ENCODE data around the gene AKAP1. TPM values are rescaled to one million over a fixed set of nuclear protein-coding genes. Genes with fewer than 3 reads are reported as not detected.

AKAP1 gene
- total and polyA plus RNA-seq, 7 donors: 42.3 to 231 (median 95.5) TPM

- no peaks in the 10 kb centered on the region for H3K36me3 ChIP-seq (ENCODE audit: insufficient read depth in 1 of 2, low read depth in 1 of 2)
- TF ChIP-seq, protein P1, sequence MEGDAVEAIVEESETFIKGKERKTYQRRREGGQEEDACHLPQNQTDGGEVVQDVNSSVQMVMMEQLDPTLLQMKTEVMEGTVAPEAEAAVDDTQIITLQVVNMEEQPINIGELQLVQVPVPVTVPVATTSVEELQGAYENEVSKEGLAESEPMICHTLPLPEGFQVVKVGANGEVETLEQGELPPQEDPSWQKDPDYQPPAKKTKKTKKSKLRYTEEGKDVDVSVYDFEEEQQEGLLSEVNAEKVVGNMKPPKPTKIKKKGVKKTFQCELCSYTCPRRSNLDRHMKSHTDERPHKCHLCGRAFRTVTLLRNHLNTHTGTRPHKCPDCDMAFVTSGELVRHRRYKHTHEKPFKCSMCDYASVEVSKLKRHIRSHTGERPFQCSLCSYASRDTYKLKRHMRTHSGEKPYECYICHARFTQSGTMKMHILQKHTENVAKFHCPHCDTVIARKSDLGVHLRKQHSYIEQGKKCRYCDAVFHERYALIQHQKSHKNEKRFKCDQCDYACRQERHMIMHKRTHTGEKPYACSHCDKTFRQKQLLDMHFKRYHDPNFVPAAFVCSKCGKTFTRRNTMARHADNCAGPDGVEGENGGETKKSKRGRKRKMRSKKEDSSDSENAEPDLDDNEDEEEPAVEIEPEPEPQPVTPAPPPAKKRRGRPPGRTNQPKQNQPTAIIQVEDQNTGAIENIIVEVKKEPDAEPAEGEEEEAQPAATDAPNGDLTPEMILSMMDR (IDR thresholded peaks at IDR 0.05): no peak
- DNase-seq: no peak
- H3K27me3 ChIP-seq (ENCODE audit: insufficient read depth in 3 of 3, low read length in 2 of 3): no peaks in the 10 kb centered on the region
- no peaks in the 10 kb centered on the region for H3K9me3 ChIP-seq
- H3K4me1 ChIP-seq: no peaks in the 10 kb centered on the region
- WGBS, 3 donors: 47 to 57% (median 51%) methylated on average over 20 to 21 of the region's 21 CpGs
- no peak overlapping the region for H3K27ac ChIP-seq
- ATAC-seq: no peak
- H3K4me3 ChIP-seq: no peak overlapping the region
- intact Hi-C loops (cut with DNase I): loop anchor here (5.0 to 10.0 kb wide), 3 partner anchors 469 to 979 kb away; no protein-coding TSS in a partner anchor
These were observed 50.8 kb downstream of the AKAP1 start for GRCh38 chr17:57135789-57136291.

- Histone ChIP-seq H3K27ac (no peak overlapping the region), H3K36me3 (ENCODE audit: insufficient read depth in 1 of 2, low read depth in 1 of 2) (no peaks in the 10 kb centered on the region), H3K27me3 (ENCODE audit: insufficient read depth in 3 of 3, low read length in 2 of 3) (no peaks in the 10 kb centered on the region), H3K4me1 (no peaks in the 10 kb centered on the region), H3K4me3 (no peak overlapping the region), H3K9me3 (no peaks in the 10 kb centered on the region)
- ATAC-seq (no peak), DNase-seq (no peak)
- intact Hi-C loops (cut with DNase I): loop anchor here (5.0 to 10.0 kb wide), 3 partner anchors 468 to 978 kb away; no protein-coding TSS in a partner anchor
- TF ChIP-seq, protein P1 (IDR thresholded peaks at IDR 0.05): no peak
- WGBS, 3 donors: 67 to 71% (median 68%) methylated on average over 13 of the region's 13 CpGs
These were observed 51.3 kb downstream of the AKAP1 start for GRCh38 chr17:57136355-57136754.

DNA sequence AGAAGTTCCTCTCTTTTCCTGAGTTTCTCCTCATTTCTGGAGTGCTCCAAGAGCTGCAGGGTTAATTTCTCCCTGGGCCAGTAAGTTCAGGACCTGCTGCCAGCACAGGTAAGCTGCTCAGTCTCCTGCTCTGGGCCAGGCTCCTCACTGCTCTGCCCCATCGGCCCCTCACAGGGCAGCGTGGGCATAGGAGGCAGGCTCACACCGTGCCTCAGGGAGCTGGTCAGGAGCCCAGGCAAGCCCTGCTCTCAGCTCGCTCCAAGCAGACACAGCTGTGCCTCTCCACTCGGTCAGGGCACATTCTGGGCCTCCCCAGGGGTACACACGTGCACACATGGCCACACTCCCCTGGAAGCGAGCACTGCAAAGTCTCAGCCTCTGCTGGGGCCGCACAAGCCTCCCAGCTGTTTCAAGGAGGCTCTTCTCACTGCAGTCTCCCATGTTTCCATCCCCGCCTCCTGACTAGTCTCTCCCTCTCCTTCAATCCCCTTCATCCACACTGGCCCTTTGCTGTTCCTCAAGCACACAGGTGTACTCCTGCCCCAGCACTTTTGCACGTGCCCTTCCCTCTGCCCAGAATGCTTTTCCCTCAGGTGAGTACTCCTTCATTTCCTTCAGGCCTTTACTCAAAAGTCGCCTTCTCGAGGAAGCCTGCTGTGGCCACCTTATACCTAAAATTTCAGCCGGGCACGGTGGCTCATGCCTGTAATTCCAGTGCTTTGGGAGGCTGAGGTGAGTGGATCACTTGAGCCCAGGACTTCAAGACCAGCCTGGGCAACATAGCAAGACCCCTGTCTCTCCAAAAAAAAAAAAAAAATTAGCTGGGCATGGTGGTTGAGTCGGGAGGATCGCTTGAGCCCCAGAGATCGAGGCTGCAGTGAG lies 53.2 kb downstream of the AKAP1 start:
- H3K27me3 ChIP-seq (ENCODE audit: insufficient read depth in 3 of 3, low read length in 2 of 3): no peaks in the 10 kb centered on the region
- no peaks in the 10 kb centered on the region for H3K4me1 ChIP-seq
- TF ChIP-seq, protein P1 (IDR thresholded peaks at IDR 0.05): no peak
- no peaks in the 10 kb centered on the region for H3K36me3 ChIP-seq (ENCODE audit: insufficient read depth in 1 of 2, low read depth in 1 of 2)
- 72 to 86% (median 75%) methylated on average over 15 to 17 of the region's 17 CpGs for WGBS, 3 donors
- no peak overlapping the region for H3K27ac ChIP-seq
- ATAC-seq: peak in 1 of 4 donors; percentile 7
- no peaks in the 10 kb centered on the region for H3K9me3 ChIP-seq
- intact Hi-C loops (cut with DNase I): loop anchor here (5.0 to 10.0 kb wide), 3 partner anchors 467 to 977 kb away; no protein-coding TSS in a partner anchor
- H3K4me3 ChIP-seq: no peak overlapping the region
- no peak for DNase-seq

DNA sequence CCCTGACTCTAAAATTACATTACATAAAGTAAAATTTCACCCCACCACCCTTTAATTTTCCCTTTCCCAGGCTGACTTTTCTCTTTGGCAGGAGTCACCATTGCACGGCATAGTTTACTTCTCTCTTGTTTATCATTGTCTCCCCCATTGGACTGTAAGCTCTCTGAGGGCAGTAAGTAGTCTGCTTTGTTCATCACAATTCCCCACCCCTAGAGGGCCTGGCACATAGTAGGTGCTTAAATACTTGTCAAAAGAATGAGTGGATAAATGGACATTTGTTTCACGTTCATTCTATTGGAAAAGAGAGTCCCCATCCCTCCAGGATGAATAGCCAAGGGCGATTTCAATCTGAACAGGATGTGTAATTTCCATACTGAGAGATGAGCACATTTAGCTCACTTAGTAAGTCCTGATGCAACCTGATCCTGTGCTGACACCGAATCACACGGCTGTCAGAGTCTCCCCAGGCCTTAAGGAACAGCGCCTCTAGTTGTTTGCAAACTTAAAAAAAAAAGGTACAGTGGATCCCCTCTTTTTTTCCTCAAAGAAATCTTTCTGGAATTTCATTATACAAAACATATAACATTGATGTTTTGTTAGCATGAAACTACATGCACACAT lies 54.0 kb downstream of the AKAP1 start:
- Histone ChIP-seq H3K4me3 (no peak overlapping the region), H3K27me3 (ENCODE audit: insufficient read depth in 3 of 3, low read length in 2 of 3) (no peaks in the 10 kb centered on the region), H3K4me1 (no peaks in the 10 kb centered on the region), H3K27ac (no peak overlapping the region), H3K36me3 (ENCODE audit: insufficient read depth in 1 of 2, low read depth in 1 of 2) (no peaks in the 10 kb centered on the region), H3K9me3 (no peaks in the 10 kb centered on the region)
- no peak for DNase-seq
- intact Hi-C loops (cut with DNase I): loop anchor here (5.0 to 10.0 kb wide), 3 partner anchors 466 to 976 kb away; no protein-coding TSS in a partner anchor
- ATAC-seq: peak; percentile 79 to 97 (median 91)
- WGBS, 3 donors: 42 to 63% (median 54%) methylated on average over 6 of the region's 6 CpGs
- TF ChIP-seq, protein P1 (IDR thresholded peaks at IDR 0.05): no peak

Measured in psoas muscle (tissue), 8 donors.